ENCODE results near the gene EGFL6. TPM values are rescaled to one million over a fixed set of nuclear protein-coding genes. Genes with fewer than 3 reads are reported as not detected.

The EGFL6 gene
- total and polyA plus RNA-seq, 2 of the 13 experiments (the other 11 are each of a cell fraction or from before 2014, with no cell fraction given), result not detected

DNA sequence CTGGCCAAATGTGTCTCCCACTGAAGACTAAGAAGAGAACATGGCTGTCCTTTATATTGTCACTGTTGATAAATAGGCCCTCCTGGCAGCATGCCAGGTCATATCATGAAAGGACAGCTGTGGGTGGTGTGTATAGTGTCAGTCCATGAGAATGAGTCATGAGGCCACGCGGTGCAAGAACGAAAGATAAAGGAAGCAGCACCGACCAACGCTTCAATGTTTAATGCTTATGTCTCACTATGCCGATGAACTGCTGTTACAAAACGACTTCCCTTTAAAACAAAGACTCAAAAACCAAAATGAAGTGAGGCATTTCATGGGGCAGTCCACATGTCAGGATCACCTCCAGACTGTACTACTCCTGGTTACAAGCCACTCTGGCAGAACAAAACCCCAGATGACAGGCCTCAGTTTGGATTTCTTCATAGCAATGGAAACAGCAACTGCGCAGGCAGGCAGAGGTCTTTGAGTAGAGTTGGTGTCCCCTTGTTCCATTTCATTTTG is 78.4 kb downstream of the EGFL6 start (continued):
- peak; percentile 40; the same call in 1 of the 2 replicates for TF ChIP-seq FOXK1 (CRISPR knock-in tag; IDR thresholded peaks at IDR 0.05; ENCODE audit: borderline replicate concordance, low read depth)
- peak; percentile 44; the same call in 1 of the 2 replicates for TF ChIP-seq MAX (IDR thresholded peaks at IDR 0.05)
- TF ChIP-seq HMGA1 (CRISPR knock-in tag; conservative IDR thresholded peaks at IDR 0.05), result no peak
- TF ChIP-seq, protein P1, sequence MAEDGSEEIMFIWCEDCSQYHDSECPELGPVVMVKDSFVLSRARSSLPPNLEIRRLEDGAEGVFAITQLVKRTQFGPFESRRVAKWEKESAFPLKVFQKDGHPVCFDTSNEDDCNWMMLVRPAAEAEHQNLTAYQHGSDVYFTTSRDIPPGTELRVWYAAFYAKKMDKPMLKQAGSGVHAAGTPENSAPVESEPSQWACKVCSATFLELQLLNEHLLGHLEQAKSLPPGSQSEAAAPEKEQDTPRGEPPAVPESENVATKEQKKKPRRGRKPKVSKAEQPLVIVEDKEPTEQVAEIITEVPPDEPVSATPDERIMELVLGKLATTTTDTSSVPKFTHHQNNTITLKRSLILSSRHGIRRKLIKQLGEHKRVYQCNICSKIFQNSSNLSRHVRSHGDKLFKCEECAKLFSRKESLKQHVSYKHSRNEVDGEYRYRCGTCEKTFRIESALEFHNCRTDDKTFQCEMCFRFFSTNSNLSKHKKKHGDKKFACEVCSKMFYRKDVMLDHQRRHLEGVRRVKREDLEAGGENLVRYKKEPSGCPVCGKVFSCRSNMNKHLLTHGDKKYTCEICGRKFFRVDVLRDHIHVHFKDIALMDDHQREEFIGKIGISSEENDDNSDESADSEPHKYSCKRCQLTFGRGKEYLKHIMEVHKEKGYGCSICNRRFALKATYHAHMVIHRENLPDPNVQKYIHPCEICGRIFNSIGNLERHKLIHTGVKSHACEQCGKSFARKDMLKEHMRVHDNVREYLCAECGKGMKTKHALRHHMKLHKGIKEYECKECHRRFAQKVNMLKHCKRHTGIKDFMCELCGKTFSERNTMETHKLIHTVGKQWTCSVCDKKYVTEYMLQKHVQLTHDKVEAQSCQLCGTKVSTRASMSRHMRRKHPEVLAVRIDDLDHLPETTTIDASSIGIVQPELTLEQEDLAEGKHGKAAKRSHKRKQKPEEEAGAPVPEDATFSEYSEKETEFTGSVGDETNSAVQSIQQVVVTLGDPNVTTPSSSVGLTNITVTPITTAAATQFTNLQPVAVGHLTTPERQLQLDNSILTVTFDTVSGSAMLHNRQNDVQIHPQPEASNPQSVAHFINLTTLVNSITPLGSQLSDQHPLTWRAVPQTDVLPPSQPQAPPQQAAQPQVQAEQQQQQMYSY (CRISPR knock-in tag; IDR thresholded peaks at IDR 0.05), result no peak
- TF ChIP-seq MIXL1 (CRISPR knock-in tag; IDR thresholded peaks at IDR 0.05), result no peak
- 0 out of 2 replicates have a peak, but pooled peaks have one; percentile 18 for TF ChIP-seq ZFX (CRISPR knock-in tag; IDR thresholded peaks at IDR 0.05; ENCODE audit: low read depth)
- peak; percentile 28; the same call in 1 of the 2 replicates for TF ChIP-seq SALL1 (CRISPR knock-in tag; IDR thresholded peaks at IDR 0.05)
- TF ChIP-seq ZNF256 (CRISPR knock-in tag; conservative IDR thresholded peaks at IDR 0.05), result no peak
- TF ChIP-seq ZSCAN21 (CRISPR knock-in tag; IDR thresholded peaks at IDR 0.05; ENCODE audit: borderline replicate concordance), result no peak
- TF ChIP-seq JUND (CRISPR knock-in tag; IDR thresholded peaks at IDR 0.05), result 0 out of 2 replicates have a peak, but pooled peaks have one; percentile 48
- peak; percentile 96 for TF ChIP-seq FOSL2 (CRISPR knock-in tag; IDR thresholded peaks at IDR 0.05)
- peak; percentile 54; the same call in 1 of the 2 replicates for TF ChIP-seq JUNB (CRISPR knock-in tag; IDR thresholded peaks at IDR 0.05; ENCODE audit: borderline replicate concordance)
- TF ChIP-seq, protein P2, sequence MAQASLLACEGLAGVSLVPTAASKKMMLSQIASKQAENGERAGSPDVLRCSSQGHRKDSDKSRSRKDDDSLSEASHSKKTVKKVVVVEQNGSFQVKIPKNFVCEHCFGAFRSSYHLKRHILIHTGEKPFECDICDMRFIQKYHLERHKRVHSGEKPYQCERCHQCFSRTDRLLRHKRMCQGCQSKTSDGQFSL (CRISPR knock-in tag; IDR thresholded peaks at IDR 0.05), result no peak
- TF ChIP-seq GTF2F1 (IDR thresholded peaks at IDR 0.05; ENCODE audit: low read length), result no peak
- no peak for TF ChIP-seq ZNF570 (CRISPR knock-in tag; IDR thresholded peaks at IDR 0.05; ENCODE audit: borderline replicate concordance)
- TF ChIP-seq, protein P3, sequence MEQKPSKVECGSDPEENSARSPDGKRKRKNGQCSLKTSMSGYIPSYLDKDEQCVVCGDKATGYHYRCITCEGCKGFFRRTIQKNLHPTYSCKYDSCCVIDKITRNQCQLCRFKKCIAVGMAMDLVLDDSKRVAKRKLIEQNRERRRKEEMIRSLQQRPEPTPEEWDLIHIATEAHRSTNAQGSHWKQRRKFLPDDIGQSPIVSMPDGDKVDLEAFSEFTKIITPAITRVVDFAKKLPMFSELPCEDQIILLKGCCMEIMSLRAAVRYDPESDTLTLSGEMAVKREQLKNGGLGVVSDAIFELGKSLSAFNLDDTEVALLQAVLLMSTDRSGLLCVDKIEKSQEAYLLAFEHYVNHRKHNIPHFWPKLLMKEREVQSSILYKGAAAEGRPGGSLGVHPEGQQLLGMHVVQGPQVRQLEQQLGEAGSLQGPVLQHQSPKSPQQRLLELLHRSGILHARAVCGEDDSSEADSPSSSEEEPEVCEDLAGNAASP (CRISPR knock-in tag; IDR thresholded peaks at IDR 0.05; ENCODE audit: borderline replicate concordance), result no peak
- peak; percentile 24; the same call in 1 of the 2 replicates for TF ChIP-seq RARA (CRISPR knock-in tag; IDR thresholded peaks at IDR 0.05)
- no peak for TF ChIP-seq PITX1 (CRISPR knock-in tag; IDR thresholded peaks at IDR 0.05)
- peak; percentile 15; the same call in 1 of the 2 replicates for TF ChIP-seq ZNF12 (CRISPR knock-in tag; IDR thresholded peaks at IDR 0.05)
- TF ChIP-seq, protein P4, sequence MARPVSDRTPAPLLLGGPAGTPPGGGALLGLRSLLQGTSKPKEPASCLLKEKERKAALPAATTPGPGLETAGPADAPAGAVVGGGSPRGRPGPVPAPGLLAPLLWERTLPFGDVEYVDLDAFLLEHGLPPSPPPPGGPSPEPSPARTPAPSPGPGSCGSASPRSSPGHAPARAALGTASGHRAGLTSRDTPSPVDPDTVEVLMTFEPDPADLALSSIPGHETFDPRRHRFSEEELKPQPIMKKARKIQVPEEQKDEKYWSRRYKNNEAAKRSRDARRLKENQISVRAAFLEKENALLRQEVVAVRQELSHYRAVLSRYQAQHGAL (CRISPR knock-in tag; IDR thresholded peaks at IDR 0.05; ENCODE audit: not compliant biosample characterization), result no peak
- TF ChIP-seq FOSL1 (CRISPR knock-in tag; IDR thresholded peaks at IDR 0.05; ENCODE audit: borderline replicate concordance), result peak; percentile 51; the same call in 1 of the 2 replicates
